Stimulated activated CD4-positive, alpha-beta T cell treated with anti-CD3 and anti-CD28 coated beads, Interleukin-4, amount 100 ng/mL, for 4 hours (primary cell): ENCODE measurements around the gene SEMA3F.

Source experiments
- DNase-seq, 2 experiments: peaks; one replicate each; pipeline ENCODE4 v3.0.0-alpha.2; 2020

SEMA3F gene

DNA sequence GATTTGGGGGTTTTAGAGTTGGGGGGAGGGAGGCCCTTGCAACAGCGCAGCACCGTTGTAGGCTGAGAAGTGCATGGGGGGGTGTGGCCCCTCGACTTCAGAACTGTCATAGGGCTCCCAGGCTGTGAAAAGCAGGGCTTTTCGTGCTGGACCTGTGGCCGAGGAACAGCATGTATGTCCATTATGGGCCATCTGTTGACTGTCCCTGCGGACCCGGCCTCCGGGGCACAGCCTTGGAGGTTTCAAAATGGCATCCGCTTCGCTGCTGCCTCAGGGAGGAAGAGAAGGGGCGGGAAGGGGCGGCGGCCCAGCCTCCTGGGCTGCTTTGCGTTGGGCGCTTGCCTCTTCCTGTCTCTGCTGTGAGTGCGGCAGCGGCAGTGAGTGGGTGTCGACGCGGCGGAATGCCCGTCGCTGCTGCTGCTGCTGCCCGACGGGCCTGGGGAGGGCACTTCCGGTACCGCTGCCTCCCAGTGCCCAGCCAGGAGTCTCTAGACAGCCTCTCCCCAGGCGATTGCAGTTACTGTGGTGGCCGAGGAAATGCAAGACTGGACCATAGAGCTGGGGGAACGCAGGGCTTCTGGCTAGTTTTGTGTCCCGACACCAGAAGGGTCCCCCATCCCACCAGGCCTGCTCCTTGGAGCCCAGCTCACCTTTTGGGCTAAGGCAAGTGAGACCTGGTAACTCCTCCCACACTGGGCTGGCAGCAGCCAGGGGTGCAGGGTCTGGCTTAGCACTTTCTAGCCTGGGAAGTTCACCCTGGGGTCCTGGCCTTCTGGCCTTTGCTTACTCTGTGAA lies 82.8 kb downstream of the SEMA3F start:
- DNase-seq, result peak; percentile 83 to 85

DNA sequence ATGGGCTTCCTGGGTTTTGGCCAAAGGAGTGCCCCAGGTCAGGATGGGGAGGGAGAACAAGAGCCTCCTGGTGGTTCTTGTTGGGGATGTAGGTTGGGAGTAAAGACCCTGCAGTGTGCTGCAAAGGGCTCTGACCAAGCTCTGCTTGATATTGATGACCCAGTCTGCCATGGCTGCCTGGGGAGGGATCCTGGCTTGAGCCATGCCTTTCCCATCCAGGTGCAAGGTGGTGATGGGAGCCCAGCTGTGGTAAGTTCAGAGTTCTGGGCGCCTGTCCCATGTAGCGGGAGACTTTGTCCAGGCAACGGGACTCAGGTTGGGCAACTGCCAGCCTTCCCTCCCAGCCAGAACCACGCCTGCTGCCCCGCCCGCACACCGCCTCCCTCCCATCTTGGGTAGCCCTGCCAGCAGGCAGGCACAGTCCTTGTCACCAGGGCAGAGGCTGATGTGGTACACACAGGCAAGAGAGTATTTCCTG lies 83.5 kb downstream of the SEMA3F start:
- DNase-seq, result no peak
